Loucy (cell line): ENCODE data around the gene GPER1.

Experiments used
- H2AFZ ChIP-seq: fragments of 200-600 bp; sonication (generic); 2 replicates; pipeline ENCODE4 v1.6.0; 2016; ENCODE audit warnings: antibody characterized with exemption, mild to moderate bottlenecking, low read length, moderate library complexity
- H3F3A ChIP-seq: fragments of 200-600 bp; 2 replicates; pipeline ENCODE4 v1.6.0; 2016; ENCODE audit warnings: antibody characterized with exemption, low read depth, mild to moderate bottlenecking
- H3K27me3 ChIP-seq: fragments of 200-600 bp; sonication (generic); 2 replicates; pipeline ENCODE4 v1.6.1; 2014; ENCODE audit warnings: low read length, mild to moderate bottlenecking; ENCODE audit not compliant: insufficient read depth, poor library complexity, severe bottlenecking
- H3K36me3 ChIP-seq: fragments of 200-600 bp; sonication (generic); 2 replicates; pipeline ENCODE4 v1.6.1; 2016; ENCODE audit warnings: low read length; ENCODE audit not compliant: insufficient read depth
- H3K4me1 ChIP-seq: fragments of 200-600 bp; sonication (generic); 2 replicates; pipeline ENCODE4 v1.5.1; 2014; ENCODE audit warnings: low read length, mild to moderate bottlenecking; ENCODE audit not compliant: insufficient read depth, poor library complexity, severe bottlenecking
- H3K4me2 ChIP-seq: fragments of 200-600 bp; sonication (generic); 2 replicates; pipeline ENCODE4 v1.6.0; 2014; ENCODE audit warnings: antibody characterized with exemption, low read length, low read depth, mild to moderate bottlenecking; ENCODE audit not compliant: poor library complexity, severe bottlenecking
- H3K4me3 ChIP-seq: fragments of 200-600 bp; sonication (generic); 2 replicates; pipeline ENCODE4 v1.5.1; 2014; ENCODE audit warnings: low read length, mild to moderate bottlenecking, mixed read lengths; ENCODE audit not compliant: poor library complexity, severe bottlenecking
- H3K79me2 ChIP-seq: fragments of 200-600 bp; sonication (generic); 2 replicates; pipeline ENCODE4 v1.6.1; 2014; ENCODE audit warnings: low read length; ENCODE audit not compliant: insufficient read depth
- H3K9ac ChIP-seq: fragments of 200-600 bp; sonication (generic); 2 replicates; pipeline ENCODE4 v1.6.0; 2014; ENCODE audit warnings: mild to moderate bottlenecking, low read depth, low read length, moderate library complexity; ENCODE audit not compliant: poor library complexity, severe bottlenecking
- H3K9me2 ChIP-seq: fragments of 200-600 bp; sonication (generic); replicated peaks from 2 replicates; pipeline ENCODE4 v1.6.1; 2016; ENCODE audit warnings: low read depth, low read length, mixed read lengths
- H3K9me3 ChIP-seq: fragments of 200-600 bp; sonication (generic); 2 replicates; pipeline ENCODE4 v1.6.1; 2014; ENCODE audit warnings: mild to moderate bottlenecking, antibody characterized with exemption, low read length, low read depth; ENCODE audit not compliant: insufficient read depth
- H4K20me1 ChIP-seq: fragments of 200-600 bp; sonication (generic); 2 replicates; pipeline ENCODE4 v1.6.0; 2014; ENCODE audit warnings: antibody characterized with exemption, low read length, mild to moderate bottlenecking; ENCODE audit not compliant: insufficient read depth, poor library complexity, severe bottlenecking
- EZH2phosphoT487 ChIP-seq: fragments of 200-600 bp; IDR thresholded peaks from 2 replicates; pipeline ENCODE4 v1.6.1; 2018; ENCODE audit warnings: antibody characterized with exemption, mild to moderate bottlenecking, moderate library complexity, borderline replicate concordance
- TF ChIP-seq, protein P1 (sequence below): fragments of 200-600 bp; sonication (generic); conservative IDR thresholded peaks from 2 replicates; pipeline ENCODE4 v1.5.1; 2014; ENCODE audit warnings: mild to moderate bottlenecking, antibody characterized with exemption, low read length

GPER1 gene

DNA sequence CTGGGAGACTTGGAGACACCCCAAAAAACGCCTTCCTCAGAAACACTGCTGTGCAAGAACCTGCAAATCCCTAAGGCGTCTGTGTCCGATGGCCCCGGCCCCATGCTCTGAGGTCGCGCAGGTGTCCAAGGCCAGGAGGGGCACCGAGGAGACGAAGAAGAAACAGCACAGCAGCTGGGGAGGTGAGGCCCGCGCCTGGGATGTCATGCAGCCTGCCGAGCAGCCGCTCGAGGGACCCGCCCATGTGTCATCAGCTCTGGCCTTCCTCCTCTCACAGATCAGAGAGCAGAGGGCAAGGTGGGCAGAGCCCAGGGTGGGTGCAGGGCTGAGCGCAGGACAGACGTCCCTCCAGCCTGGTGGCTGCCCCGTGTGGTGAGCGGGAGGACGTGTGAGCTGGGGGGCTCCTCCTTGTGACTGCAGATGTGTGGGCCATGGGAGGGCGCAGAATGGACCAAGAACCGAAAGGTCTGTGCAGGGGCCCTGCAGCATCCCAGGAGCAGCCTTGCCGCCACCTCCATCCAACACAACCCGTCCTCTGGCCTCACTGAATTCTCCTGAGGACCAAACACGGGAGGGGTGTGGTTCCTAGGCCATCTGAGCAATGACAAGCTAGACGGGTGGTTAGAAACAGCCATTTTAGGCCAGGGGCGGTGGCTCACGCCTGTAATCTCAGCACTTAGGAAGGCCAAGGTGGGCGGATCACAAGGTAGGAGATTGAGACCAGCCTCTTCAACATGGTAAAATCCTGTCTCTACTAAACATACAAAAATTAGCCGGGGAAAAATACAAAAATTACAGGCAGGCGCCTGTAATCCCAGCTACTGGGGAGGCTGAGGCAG lies 13.1 kb upstream of the GPER1 start:
- Histone ChIP-seq H3K4me3 (no peak overlapping the region), H3K9me2 (no peaks in the 10 kb centered on the region), H3K4me1 (peaks cover 6% of the 10 kb centered on the region)

GRCh38 chr7:1076184-1077072 lies 11.5 kb upstream of the GPER1 start:
- Histone ChIP-seq H3K36me3 (no peaks in the 10 kb centered on the region), H2AFZ (no peak overlapping the region), H3K4me3 (no peak overlapping the region), H3K9me3 (no peaks in the 10 kb centered on the region), H3K27me3 (no peaks in the 10 kb centered on the region), H3K4me1 (peaks cover 6% of the 10 kb centered on the region), H3K9me2 (no peaks in the 10 kb centered on the region), H3K79me2 (no peaks in the 10 kb centered on the region), H4K20me1 (no peaks in the 10 kb centered on the region), H3K9ac (no peak overlapping the region), H3K4me2 (no peak overlapping the region), H3F3A (no peaks in the 10 kb centered on the region)
- TF ChIP-seq, protein P1, sequence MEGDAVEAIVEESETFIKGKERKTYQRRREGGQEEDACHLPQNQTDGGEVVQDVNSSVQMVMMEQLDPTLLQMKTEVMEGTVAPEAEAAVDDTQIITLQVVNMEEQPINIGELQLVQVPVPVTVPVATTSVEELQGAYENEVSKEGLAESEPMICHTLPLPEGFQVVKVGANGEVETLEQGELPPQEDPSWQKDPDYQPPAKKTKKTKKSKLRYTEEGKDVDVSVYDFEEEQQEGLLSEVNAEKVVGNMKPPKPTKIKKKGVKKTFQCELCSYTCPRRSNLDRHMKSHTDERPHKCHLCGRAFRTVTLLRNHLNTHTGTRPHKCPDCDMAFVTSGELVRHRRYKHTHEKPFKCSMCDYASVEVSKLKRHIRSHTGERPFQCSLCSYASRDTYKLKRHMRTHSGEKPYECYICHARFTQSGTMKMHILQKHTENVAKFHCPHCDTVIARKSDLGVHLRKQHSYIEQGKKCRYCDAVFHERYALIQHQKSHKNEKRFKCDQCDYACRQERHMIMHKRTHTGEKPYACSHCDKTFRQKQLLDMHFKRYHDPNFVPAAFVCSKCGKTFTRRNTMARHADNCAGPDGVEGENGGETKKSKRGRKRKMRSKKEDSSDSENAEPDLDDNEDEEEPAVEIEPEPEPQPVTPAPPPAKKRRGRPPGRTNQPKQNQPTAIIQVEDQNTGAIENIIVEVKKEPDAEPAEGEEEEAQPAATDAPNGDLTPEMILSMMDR = no peak
- no peak for TF ChIP-seq EZH2phosphoT487

More for the DNA sequence above, 13.1 kb upstream of the GPER1 start:
- Histone ChIP-seq H3K79me2 (no peaks in the 10 kb centered on the region), H3K9ac (no peak overlapping the region), H3K36me3 (no peaks in the 10 kb centered on the region), H3K27me3 (no peaks in the 10 kb centered on the region), H4K20me1 (no peaks in the 10 kb centered on the region), H2AFZ (no peak overlapping the region), H3F3A (0 out of 2 replicates have a peak, but pooled peaks cover 3% of the 10 kb centered on the region), H3K4me2 (no peak overlapping the region), H3K9me3 (no peaks in the 10 kb centered on the region)
- TF ChIP-seq, protein P1 = no peak
- no peak for TF ChIP-seq EZH2phosphoT487

DNA sequence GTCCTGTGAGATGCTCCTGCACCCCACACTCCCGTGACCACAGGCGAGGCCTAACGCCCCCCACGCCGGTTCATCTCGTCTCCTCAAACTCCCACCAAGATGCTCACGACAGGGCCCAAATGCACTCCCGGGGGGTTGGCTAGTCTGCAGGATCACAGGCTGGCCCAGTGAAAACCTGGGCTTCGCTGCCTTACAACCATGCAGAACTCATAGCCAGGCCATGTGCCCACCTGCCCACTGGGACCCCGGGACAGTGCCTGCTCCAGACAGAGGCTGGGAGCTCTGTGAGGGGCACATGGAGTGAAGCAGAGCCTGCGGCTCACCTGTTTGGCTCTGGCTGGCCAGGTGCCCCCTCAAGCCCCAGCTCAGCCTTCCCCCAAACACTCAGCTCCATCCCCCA lies 9.4 kb upstream of the GPER1 start:
- TF ChIP-seq, protein P1 = no peak
- no peak for TF ChIP-seq EZH2phosphoT487
- H3F3A ChIP-seq = no peaks in the 10 kb centered on the region
- no peak overlapping the region for H3K4me3 ChIP-seq
- H3K79me2 ChIP-seq = no peaks in the 10 kb centered on the region
- H3K9me3 ChIP-seq = no peaks in the 10 kb centered on the region
- no peak overlapping the region for H2AFZ ChIP-seq
- no peaks in the 10 kb centered on the region for H4K20me1 ChIP-seq
- H3K9ac ChIP-seq = no peak overlapping the region
- no peaks in the 10 kb centered on the region for H3K9me2 ChIP-seq
- H3K4me1 ChIP-seq = peaks cover 6% of the 10 kb centered on the region
- no peaks in the 10 kb centered on the region for H3K27me3 ChIP-seq
- H3K36me3 ChIP-seq = no peaks in the 10 kb centered on the region
- no peak overlapping the region for H3K4me2 ChIP-seq
